ENCODE measurements around the gene CDKN2AIP. TPM values are rescaled to one million over a fixed set of nuclear protein-coding genes. Genes with fewer than 3 reads are reported as not detected.
"Not testable (repeated sequence)": the region's sequence is repeated elsewhere in the genome, so short reads cannot be mapped to it uniquely, and the experiment has no call there.

CDKN2AIP gene
- total and polyA plus RNA-seq, 10 donors, result 11.6 to 27.9 (median 17.8) TPM

GRCh38 chr4:183470821-183471220, 26.4 kb downstream of the CDKN2AIP start:
- intact Hi-C loops (cut with DNase I; ENCODE audit: low total_unique reads), result loop anchor here (10.0 kb wide), 1 partner anchor 134 kb away; no protein-coding TSS in a partner anchor
- no peak for TF ChIP-seq CTCF (IDR thresholded peaks at IDR 0.05 in 8 of 11, conservative IDR thresholded peaks at IDR 0.05 in 3 of 11)
- TF ChIP-seq POLR2AphosphoS5 (IDR thresholded peaks at IDR 0.05), result no peak
- TF ChIP-seq POLR2A (IDR thresholded peaks at IDR 0.05), result no peak
- no peak overlapping the region for H3K27ac ChIP-seq
- no peak for DNase-seq
- 78 to 87% (median 82%) methylated on average over 4 of the region's 4 CpGs for WGBS, 5 donors
- H3K4me1 ChIP-seq, result peaks cover 0 to 12% (median 0%) of the 10 kb centered on the region in 6 donors
- H3K36me3 ChIP-seq, result no peaks in the 10 kb centered on the region
- no peaks in the 10 kb centered on the region for H3K27me3 ChIP-seq (replicated peaks in 1 of 7)
- H3K4me3 ChIP-seq, result no peak overlapping the region
- H3K9me3 ChIP-seq, result no peaks in the 10 kb centered on the region

DNA sequence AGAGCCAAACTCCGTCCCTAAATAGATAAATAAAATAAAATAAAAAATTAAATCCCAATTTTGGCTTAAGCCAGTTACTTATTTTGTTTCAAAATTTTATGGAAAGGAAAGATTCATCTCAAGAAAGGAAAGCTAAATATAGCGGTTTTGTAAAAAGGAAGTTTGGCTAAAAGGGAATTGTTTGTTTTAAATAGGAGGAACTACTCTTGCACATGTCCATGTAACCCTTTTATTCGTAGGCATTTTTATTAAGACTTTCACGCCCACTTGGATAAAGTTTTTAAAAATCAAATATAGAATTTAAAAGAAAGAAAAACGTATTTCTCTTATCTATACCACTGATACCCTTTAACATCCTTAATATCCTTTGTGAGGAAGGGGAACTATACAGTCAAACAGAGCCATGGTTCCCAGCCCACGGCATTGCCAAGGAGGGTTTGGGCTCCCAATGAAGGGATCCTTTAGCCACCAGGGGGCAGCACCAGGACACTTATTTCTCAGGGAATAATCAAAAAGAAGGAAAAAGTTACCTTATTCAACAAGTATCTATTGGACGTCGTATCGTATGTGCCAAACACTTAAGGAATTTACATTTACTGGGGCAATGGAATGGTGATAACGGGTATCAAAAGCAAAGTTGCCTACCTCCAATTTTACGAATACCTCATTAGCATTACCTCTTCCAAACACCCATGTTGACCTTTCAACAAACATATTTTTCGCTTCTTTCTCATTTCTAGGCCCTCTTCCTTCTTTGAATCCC, 27.7 kb downstream of the CDKN2AIP start:
- Histone ChIP-seq H3K36me3 (no peaks in the 10 kb centered on the region), H3K9me3 (no peaks in the 10 kb centered on the region), H3K27ac (peak overlapping the region in 1 of 8 donors; percentile 10), H3K27me3 (replicated peaks in 1 of 7) (no peaks in the 10 kb centered on the region), H3K4me3 (no peak overlapping the region), H3K4me1 (peaks cover 0 to 12% (median 0%) of the 10 kb centered on the region in 6 donors)
- intact Hi-C loops (cut with DNase I; ENCODE audit: low total_unique reads), result loop anchor here (10.0 kb wide), 1 partner anchor 133 kb away; no protein-coding TSS in a partner anchor
- WGBS, 5 donors, result 25 to 30% (median 30%) methylated on average over 12 of the region's 12 CpGs
- TF ChIP-seq CTCF (IDR thresholded peaks at IDR 0.05 in 8 of 11, conservative IDR thresholded peaks at IDR 0.05 in 3 of 11) (peak; percentile 73 to 93 (median 88)), POLR2AphosphoS5 (IDR thresholded peaks at IDR 0.05) (no peak)
- DNase-seq, result peak; percentile 89

DNA sequence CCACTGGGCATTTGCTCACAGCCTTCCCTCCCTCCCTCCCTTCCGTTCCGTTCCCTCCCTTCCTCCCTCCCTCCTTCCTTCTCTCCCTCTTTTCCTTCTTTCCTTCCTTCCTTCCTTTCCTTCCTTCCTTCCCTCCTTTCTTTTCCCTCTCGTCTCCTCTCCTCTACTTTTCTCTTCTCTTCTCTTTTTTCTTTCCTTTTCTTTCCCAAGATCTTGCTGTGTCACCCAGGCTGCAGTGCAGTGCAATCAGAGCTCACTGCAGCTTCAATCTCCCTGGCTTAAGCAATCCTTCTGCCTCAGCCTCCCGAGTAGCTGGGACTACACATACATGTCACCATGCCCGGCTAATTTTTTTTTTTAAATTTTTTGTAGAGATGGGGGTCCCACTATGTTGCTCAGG, 33.7 kb downstream of the CDKN2AIP start:
- H3K4me3 ChIP-seq, result no peak overlapping the region
- H3K4me1 ChIP-seq, result no peaks in the 10 kb centered on the region
- 42 to 59% (median 50%) methylated on average over 5 of the region's 5 CpGs for WGBS, 5 donors
- no peak for DNase-seq
- H3K27ac ChIP-seq, result no peak overlapping the region
- H3K27me3 ChIP-seq (replicated peaks in 1 of 7), result no peaks in the 10 kb centered on the region
- no peaks in the 10 kb centered on the region for H3K36me3 ChIP-seq
- TF ChIP-seq POLR2AphosphoS5 (IDR thresholded peaks at IDR 0.05) (no peak), CTCF (IDR thresholded peaks at IDR 0.05 in 8 of 11, conservative IDR thresholded peaks at IDR 0.05 in 3 of 11) (no peak), POLR2A (IDR thresholded peaks at IDR 0.05) (no peak)
- intact Hi-C loops (cut with DNase I; ENCODE audit: low total_unique reads), result loop anchor here (10.0 kb wide), 1 partner anchor 127 kb away; no protein-coding TSS in a partner anchor
- H3K9me3 ChIP-seq, result no peaks in the 10 kb centered on the region

GRCh38 chr4:183478926-183479325, 34.5 kb downstream of the CDKN2AIP start:
- 84 to 98% (median 85%) methylated on average over 2 of the region's 2 CpGs for WGBS, 5 donors
- Histone ChIP-seq H3K9me3 (no peaks in the 10 kb centered on the region), H3K36me3 (no peaks in the 10 kb centered on the region), H3K4me3 (no peak overlapping the region), H3K27me3 (replicated peaks in 1 of 7) (no peaks in the 10 kb centered on the region), H3K27ac (no peak overlapping the region), H3K4me1 (no peaks in the 10 kb centered on the region)
- no peak for TF ChIP-seq POLR2AphosphoS5 (IDR thresholded peaks at IDR 0.05)
- no peak for TF ChIP-seq CTCF (IDR thresholded peaks at IDR 0.05 in 8 of 11, conservative IDR thresholded peaks at IDR 0.05 in 3 of 11)
- no peak for DNase-seq
- intact Hi-C loops (cut with DNase I; ENCODE audit: low total_unique reads), result loop anchor here (10.0 kb wide), 1 partner anchor 126 kb away; no protein-coding TSS in a partner anchor

- H3K4me1 ChIP-seq; H3K27me3 ChIP-seq (replicated peaks in 1 of 7); DNase-seq; H3K36me3 ChIP-seq; H3K9me3 ChIP-seq; intact Hi-C loops (cut with DNase I; ENCODE audit: low total_unique reads); H3K27ac ChIP-seq; H3K4me3 ChIP-seq: not testable (repeated sequence)
- WGBS, 5 donors, result 93 to 97% (median 96%) methylated on average over 24 to 33 of the region's 33 CpGs
Observed at GRCh38 chr4:183482515-183483095, 38.2 kb downstream of the CDKN2AIP start.

All from spleen (tissue), 11 donors.